DOHH2 (cell line): ENCODE results near the gene IP6K1.

Source experiments
- H3F3A ChIP-seq: fragments of 200-600 bp; sonication (generic), shearing (Covaris generic); 2 replicates; pipeline ENCODE4 v1.6.0; 2016; ENCODE audit warnings: antibody characterized with exemption, mild to moderate bottlenecking; ENCODE audit not compliant: control insufficient read depth, insufficient read depth
- H3K27ac ChIP-seq: fragments of 200-600 bp; sonication (generic); 2 replicates; pipeline ENCODE4 v1.5.1; 2014; ENCODE audit warnings: low read depth, mild to moderate bottlenecking, low read length, moderate library complexity
- H3K27me3 ChIP-seq: fragments of 200-600 bp; sonication (generic); 2 replicates; pipeline ENCODE4 v1.6.1; 2014; ENCODE audit warnings: mild to moderate bottlenecking, low read length, mixed read lengths; ENCODE audit not compliant: control insufficient read depth
- H3K36me3 ChIP-seq: fragments of 200-600 bp; sonication (generic); 2 replicates; pipeline ENCODE4 v1.6.1; 2014; ENCODE audit warnings: mild to moderate bottlenecking, low read length, moderate library complexity, mixed read lengths; ENCODE audit not compliant: control insufficient read depth
- H3K4me1 ChIP-seq: fragments of 200-600 bp; sonication (generic); 2 replicates; pipeline ENCODE4 v1.6.1; 2014; ENCODE audit warnings: mild to moderate bottlenecking, low read length, mixed read lengths; ENCODE audit not compliant: control insufficient read depth
- H3K4me2 ChIP-seq: fragments of 200-600 bp; sonication (generic); 2 replicates; pipeline ENCODE4 v1.6.0; 2014; ENCODE audit warnings: mild to moderate bottlenecking, low read length, moderate library complexity
- H3K4me3 ChIP-seq: fragments of 200-600 bp; sonication (generic); 2 replicates; pipeline ENCODE4 v1.5.1; 2014; ENCODE audit warnings: mild to moderate bottlenecking, low read length, mixed read lengths
- H3K79me2 ChIP-seq: fragments of 200-600 bp; sonication (generic); 2 replicates; pipeline ENCODE4 v1.6.1; 2014; ENCODE audit warnings: mild to moderate bottlenecking, low read length, mixed read lengths; ENCODE audit not compliant: control insufficient read depth
- H3K9me2 ChIP-seq: fragments of 200-600 bp; sonication (generic); replicated peaks from 2 replicates; pipeline ENCODE4 v1.6.1; 2014; ENCODE audit warnings: mild to moderate bottlenecking, low read length, mixed read lengths; ENCODE audit not compliant: control insufficient read depth
- H3K9me3 ChIP-seq: fragments of 200-600 bp; sonication (generic); 2 replicates; pipeline ENCODE4 v1.6.1; 2014; ENCODE audit warnings: antibody characterized with exemption, low read length, mixed read lengths; ENCODE audit not compliant: control insufficient read depth, insufficient read depth
- H4K20me1 ChIP-seq: fragments of 200-600 bp; sonication (generic); 2 replicates; pipeline ENCODE4 v1.6.0; 2014; ENCODE audit warnings: low read depth, mild to moderate bottlenecking, antibody characterized with exemption, low read length, moderate library complexity; ENCODE audit not compliant: control insufficient read depth, insufficient read depth
- CTCF ChIP-seq: fragments of 200-600 bp; sonication (generic); IDR thresholded peaks from one replicate; pipeline ENCODE4 v1.5.1; 2014; ENCODE audit warnings: antibody characterized with exemption, mild to moderate bottlenecking, low read depth, low read length; ENCODE audit not compliant: poor library complexity, severe bottlenecking
- EZH2phosphoT487 ChIP-seq: fragments of 200-600 bp; sonication (generic); IDR thresholded peaks from 2 replicates; pipeline ENCODE4 v1.6.1; 2017; ENCODE audit warnings: borderline replicate concordance, mild to moderate bottlenecking, antibody characterized with exemption, low read length, moderate library complexity, mixed read lengths

The IP6K1 gene

GRCh38 chr3:49732597-49732996 lies 53.7 kb downstream of the IP6K1 start:
- no peaks in the 10 kb centered on the region for H4K20me1 ChIP-seq
- H3F3A ChIP-seq: no peaks in the 10 kb centered on the region
- no peak overlapping the region for H3K4me3 ChIP-seq
- no peaks in the 10 kb centered on the region for H3K9me3 ChIP-seq
- H3K4me2 ChIP-seq: no peak overlapping the region
- H3K27me3 ChIP-seq: no peaks in the 10 kb centered on the region
- H3K4me1 ChIP-seq: peaks cover 5% of the 10 kb centered on the region
- H3K27ac ChIP-seq: no peak overlapping the region
- H3K9me2 ChIP-seq: no peaks in the 10 kb centered on the region
- no peaks in the 10 kb centered on the region for H3K79me2 ChIP-seq
- TF ChIP-seq EZH2phosphoT487 (no peak), CTCF (no peak)
- peaks cover 56% of the 10 kb centered on the region for H3K36me3 ChIP-seq

- no peaks in the 10 kb centered on the region for H4K20me1 ChIP-seq
- peaks cover 61% of the 10 kb centered on the region for H3K36me3 ChIP-seq
- H3K27ac ChIP-seq: no peak overlapping the region
- peaks cover 30% of the 10 kb centered on the region for H3K4me1 ChIP-seq
- H3K9me2 ChIP-seq: no peaks in the 10 kb centered on the region
- H3K27me3 ChIP-seq: no peaks in the 10 kb centered on the region
- no peak overlapping the region for H3K4me2 ChIP-seq
- peaks cover 3% of the 10 kb centered on the region; the same call in 1 of the 2 replicates for H3K79me2 ChIP-seq
- TF ChIP-seq EZH2phosphoT487: no peak
- no peak for TF ChIP-seq CTCF
- peaks cover 5% of the 10 kb centered on the region for H3F3A ChIP-seq
- no peak overlapping the region for H3K4me3 ChIP-seq
- H3K9me3 ChIP-seq: no peaks in the 10 kb centered on the region
These were observed 56.3 kb downstream of the IP6K1 start for GRCh38 chr3:49729966-49730609.

- H3K79me2 ChIP-seq: peaks cover 21% of the 10 kb centered on the region
- H3K4me2 ChIP-seq: peak overlapping the region; percentile 64
- no peaks in the 10 kb centered on the region for H4K20me1 ChIP-seq
- peak overlapping the region; percentile 61; the same call in 1 of the 2 replicates for H3K4me3 ChIP-seq
- peaks cover 7% of the 10 kb centered on the region for H3F3A ChIP-seq
- H3K9me3 ChIP-seq: no peaks in the 10 kb centered on the region
- TF ChIP-seq EZH2phosphoT487 (no peak), CTCF (no peak)
- H3K36me3 ChIP-seq: peaks cover 60% of the 10 kb centered on the region
- H3K27ac ChIP-seq: peak overlapping the region; percentile 81; the same call in 1 of the 2 replicates
- no peaks in the 10 kb centered on the region for H3K27me3 ChIP-seq
- H3K9me2 ChIP-seq: no peaks in the 10 kb centered on the region
- peaks cover 42% of the 10 kb centered on the region for H3K4me1 ChIP-seq
These were observed 58.4 kb downstream of the IP6K1 start for GRCh38 chr3:49727924-49728361.
